Measurements from ENCODE around the gene ZRANB3.
A peak's percentile ranks its signal among the peaks of the same experiment; 100 is the strongest.
"Not testable (repeated sequence)": the region's sequence is repeated elsewhere in the genome, so short reads cannot be mapped to it uniquely, and the experiment has no call there.

Gene ZRANB3

DNA sequence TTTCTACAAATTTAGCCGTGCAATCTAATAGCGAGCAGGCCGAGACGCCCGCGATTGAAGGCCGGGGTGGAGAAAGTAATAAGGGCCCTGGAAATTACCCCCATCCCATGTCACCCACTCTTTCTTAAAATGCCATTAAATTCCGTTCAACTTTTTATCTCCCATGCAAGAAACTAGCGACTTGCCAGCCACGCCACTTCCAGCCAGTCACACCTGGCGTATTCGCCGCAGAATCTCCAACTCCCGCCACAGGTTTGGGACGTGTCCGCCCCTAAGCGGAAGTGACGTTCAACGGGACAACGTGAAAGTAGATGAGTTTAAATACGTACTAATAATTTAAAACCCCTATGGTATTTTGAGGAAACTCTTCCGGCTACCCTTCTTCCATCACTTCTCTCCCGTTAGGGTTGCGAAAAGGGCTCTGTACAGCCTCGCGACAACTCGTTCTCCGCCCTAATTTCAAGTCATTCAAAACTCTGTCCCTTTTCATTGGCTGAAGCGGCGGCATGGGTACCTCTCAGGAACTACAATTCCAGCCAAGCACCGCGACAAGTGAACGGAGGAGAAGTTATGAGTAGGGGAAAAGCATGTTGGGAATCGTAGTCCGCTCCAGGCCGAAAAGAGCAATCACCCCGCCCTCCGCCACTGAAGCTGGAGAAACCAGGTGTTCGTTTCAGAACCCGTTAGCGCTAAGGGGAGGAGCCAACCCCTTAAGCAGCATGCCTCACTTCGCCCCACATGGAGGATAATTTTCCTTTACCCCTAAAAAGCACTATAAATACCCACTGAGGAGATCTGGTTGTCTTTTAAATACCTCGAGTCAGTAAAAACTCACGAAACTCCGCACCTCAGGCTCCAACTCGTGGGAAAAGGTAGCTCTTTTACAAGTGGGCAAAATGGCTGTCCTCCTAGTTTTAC, at the start of gene ZRANB3:
Gene ZRANB3 (minus strand): TSS at position 906 of the 918 bp plus-strand sequence.
- FAIRE-seq: no peak

DNA sequence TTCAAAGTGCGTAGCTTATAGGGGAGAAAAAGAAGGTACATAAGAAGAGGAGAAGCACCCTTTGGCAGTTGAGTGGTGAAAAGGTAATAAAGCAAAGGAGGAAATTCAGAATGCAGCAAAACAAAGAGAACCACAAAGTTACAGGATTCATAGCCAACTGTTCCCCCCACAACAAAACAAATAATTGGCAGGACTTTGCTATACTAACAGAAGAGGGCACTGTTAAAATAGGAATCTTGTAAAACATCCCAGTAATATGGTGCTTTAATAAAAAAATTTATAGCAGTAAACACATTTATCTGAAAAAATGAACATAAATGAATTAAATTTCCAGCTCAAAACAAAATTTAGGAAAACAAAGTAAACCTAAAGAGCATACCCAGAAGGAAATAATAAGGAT, 42.6 kb upstream of the ZRANB3 start:
- FAIRE-seq: peak; percentile 50

DNA sequence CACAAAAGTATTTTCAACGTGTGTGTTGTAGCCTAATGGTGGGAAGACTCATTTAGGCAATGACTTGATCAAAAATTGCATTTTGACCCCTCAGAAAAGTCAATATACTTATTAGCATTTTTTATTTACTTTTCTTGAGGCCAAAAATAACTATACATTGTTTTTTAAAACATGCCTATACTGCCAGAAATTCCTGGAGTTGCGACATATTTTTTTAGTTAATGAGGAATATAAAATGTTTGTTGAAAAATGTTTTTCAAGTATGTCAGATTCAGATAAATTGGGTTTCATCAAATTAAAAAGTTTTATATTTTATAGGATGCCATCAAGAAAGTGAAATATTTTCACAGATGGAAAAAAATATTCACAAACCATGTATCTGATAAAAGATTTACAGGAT, 39.9 kb upstream of the ZRANB3 start:
- FAIRE-seq: peak; percentile 23

DNA sequence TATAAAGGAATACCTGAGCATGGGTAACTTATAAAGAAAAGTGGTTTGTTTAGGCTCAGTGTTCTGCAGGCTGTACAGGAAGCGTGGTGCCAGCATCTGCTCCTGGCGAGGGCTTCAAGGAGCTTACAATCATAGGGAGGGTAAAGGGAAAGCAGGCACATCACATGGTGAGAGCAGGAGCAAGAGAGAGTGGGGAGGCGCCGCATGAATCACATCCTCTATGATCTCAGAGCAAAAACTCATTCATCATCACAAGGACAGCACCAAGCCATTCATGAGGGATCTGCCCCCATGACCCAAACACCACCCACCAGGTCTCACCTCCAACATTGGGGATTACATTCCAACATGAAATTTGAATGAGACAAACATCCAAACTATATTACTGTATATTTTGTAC, 32.8 kb upstream of the ZRANB3 start:
- no peak for FAIRE-seq

DNA sequence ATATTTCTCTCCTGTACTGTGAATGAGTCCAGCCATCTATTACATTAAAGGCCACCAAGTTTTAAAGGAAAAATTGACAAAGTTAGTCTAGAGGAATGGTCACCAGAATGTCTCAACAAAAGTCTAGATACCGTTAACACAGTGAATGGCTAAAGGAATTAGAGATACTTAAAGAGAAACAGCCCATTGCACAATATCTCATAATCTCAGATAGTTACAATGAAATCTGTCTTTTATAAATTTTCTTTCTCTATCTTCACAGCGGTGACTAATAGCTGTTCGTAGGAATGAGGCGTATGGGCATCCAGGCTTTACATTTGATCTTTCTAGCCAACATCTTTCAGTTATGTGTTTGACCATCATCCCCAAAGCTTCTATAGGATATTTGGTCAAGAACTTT, 30.9 kb upstream of the ZRANB3 start:
- no peak for FAIRE-seq

DNA sequence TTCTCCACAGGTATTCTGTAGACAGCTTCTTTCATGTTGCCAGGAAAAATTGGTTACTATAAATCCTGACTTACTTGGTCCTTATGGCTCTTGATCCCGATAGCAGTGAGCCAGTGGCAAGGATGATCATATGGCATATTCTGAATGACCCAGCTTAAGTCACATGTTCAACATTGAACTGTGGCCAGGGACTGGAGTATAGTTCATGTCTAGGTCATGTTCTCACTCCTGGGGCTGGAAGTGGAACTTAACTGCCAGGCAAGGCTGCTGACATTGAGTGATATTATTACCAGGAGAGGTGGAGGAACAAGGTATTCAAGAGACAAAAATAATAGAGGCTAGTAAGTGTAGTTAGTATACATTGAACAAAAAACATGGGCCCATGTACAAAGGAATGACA, 26.5 kb upstream of the ZRANB3 start:
- no peak for FAIRE-seq

DNA sequence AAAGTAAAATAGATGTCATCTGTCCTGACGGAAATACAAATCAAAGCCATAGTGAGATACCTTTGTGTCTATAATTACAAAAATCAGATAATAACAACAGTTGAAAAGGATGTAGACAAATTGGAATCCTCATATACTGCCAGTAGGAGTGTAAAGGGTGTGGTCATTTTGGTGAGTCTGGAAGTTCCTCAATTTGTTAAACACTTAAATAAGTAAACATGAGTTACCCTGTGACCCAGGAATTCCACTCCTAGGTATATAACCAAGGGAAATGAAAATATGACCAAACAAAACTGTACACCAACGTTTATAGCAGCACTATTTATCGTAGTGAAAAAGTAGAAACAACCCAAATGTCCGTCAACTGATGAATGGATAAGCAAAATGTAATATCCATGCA, 24.3 kb upstream of the ZRANB3 start:
- FAIRE-seq: no peak

DNA sequence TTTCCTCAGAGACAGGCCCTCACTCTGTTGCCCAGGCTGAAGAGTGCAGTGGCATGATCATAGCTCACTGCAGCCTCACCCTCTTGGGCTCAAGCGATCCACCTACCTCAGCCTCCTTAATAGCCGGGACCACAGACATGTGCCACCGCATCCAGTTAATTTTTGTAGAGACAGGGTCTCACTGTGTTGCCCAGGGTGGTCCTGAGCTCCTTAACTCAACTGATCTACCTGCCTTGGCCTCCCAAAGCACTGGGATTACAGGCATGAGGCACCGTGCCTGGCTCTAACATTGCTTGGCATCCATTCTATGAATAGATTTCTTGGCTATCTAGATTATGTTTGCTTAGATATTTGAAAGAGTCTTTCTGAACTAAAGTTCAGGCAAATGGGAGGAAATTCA, 21.9 kb upstream of the ZRANB3 start:
- no peak for FAIRE-seq

DNA sequence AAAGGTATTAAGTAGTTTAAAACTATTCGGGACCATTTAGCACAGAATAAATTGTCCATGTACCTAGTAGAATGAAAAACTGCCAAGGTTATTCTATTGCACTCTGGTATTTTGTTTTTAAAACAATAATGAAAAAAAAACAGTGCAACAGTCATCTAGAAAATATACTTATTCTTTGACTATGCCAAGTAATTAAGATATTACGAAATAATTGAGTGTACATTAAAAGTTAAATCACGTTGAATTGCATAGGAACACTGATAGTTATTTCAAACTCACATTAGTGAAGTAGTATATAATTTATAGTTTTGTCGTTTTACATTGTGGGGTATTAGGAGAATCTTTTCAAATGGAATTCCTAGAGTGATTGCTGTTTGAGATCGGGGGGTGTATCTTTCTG, 20.3 kb upstream of the ZRANB3 start:
- no peak for FAIRE-seq

DNA sequence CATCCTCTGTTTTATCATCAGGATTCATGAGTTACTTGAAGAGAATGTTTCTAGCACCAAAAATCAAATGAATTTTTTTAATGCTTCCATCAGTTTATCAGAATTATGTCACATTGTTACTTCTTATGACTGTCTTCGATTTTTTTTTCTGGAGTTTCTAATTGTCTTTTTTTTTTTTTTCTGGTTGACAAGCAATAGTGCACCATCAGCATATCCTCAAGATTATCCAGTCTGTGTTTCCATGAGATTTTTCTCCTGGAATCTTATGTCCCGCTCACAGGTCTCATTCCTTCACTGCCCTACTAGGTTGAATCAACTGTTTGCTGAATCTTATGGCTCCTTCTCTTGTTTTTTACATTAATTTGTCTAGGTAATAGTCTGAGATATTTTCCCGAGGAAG, 16.3 kb upstream of the ZRANB3 start:
- FAIRE-seq: no peak

DNA sequence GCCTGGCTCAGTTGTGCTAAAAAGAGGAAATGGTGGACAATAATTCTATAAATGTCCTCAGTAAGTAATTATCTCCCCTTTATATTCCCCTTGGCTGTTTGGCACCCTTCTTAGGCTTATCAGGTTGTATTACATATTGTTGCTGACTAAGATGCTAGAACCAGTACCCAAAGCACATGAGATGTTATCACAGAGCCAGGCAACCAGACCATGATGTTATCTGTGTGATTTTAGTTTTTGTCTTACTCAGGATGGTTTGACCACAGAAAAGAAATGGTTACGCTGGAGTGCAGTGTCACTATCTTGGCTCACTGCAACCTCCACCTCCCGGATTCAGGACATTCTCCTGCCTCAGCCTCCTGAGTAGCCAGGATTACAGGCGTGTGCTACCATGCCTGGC, 15.4 kb upstream of the ZRANB3 start:
- no peak for FAIRE-seq

DNA sequence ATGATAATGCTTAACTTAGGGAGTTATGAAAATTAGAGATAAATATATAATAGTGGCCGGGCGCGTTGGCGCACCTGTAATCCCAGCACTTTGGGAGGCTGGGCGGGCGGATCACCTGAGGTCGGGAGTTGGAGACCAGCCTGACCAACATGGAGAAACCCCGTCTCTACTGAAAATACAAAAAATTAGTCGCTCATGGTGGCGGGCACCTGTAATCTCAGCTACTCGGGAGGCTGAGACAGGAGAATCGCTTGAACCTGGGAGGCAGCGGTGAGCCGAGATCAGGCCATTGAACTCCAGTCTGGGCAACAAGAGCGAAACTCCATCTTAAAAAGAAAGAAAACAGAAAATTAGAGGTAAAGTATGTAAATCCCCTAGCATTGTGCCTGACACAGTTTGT, 2.5 kb upstream of the ZRANB3 start:
- FAIRE-seq: not testable (repeated sequence)

DNA sequence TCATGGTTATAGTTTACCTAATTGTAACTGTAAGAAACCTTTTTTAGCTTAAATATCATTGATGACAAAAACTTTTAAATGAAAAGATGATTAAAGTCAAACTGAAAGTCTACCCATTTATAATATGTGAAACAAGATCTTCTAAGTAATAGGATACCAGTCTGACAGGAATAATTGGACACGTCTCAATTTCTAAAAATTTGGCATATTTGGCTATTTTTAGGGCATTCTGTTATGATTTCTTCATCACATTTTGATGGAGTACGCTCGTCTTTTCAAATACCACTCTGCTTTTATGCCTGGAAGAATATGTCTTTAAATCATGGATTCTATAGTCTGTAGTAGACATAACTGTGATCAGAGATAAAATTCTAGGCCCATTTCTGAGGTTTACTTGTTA, 1.6 kb upstream of the ZRANB3 start:
- FAIRE-seq: no peak

DNA sequence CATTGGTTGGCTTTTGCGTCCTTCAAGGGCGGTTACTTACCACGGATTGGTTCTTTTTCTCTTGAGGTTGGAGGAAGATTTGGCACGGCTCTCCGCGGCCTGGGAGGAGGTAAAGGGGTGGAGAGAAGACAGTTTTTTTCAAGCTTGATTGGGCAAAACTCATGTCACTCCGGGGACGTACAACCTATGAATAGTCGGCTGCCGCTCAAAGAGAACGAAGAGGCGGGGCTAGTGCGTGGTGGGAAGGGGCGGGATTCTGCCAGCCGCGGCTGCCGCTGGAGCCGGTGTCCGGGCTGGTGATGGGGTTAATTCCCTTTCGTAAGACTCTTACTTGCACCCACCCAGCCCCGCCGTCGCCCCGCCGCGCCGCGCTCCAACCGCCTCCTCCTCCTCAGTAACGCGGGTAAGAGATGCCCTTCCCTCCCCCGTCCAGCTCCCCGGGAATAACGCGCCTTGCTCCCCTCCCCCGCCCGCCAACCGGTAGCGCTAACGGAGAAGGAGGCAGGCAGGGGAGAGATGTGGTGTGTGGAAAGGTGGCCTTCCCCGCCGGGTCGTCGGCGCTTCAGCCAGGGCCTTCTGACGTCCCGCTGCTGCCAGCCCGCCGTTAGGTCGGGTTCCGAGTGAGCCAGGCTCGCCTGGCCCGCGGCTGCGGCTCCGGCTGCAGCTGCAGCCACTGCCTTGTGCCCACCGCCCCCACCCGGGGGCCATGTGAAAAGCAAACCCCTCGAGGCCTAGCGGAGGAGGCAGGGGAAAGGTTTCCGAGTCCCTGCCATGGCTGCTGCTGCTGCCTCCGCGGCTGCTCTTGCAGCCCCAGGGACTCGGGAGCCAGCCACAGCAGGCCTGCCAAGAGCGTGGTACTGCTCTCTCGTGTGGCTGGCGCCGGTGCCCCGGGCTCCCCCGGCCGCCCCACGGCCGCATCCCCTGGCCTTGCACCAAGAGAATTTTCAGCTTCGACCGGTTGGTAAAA, 496 bp upstream of the ZRANB3 start, which contains the start of gene R3HDM1:
Gene R3HDM1 (plus strand): TSS at position 254 of the 967 bp plus-strand sequence. CDS start 73,362 bp downstream, outside the sequence.
- FAIRE-seq: peak; percentile 98

DNA sequence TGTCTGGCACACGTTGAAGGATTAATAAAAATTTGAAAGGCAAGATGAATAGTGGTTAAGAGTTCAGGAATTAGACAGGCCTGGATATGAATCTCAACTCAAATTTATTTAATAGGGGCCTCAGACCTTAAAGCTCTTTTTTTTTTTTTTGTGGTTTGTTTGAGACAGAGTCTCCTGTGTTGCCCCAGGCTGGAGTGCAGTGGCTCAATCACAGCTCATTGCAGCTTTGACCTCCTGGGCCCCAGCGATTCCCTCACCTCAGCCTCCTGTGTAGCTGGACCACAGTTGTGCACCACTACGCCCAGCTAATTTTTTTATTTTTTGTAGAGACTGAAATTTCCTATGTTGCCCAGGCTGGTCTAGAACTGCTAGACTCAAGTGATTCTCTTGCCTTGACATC, 3.0 kb downstream of the ZRANB3 start:
- no peak for FAIRE-seq

DNA sequence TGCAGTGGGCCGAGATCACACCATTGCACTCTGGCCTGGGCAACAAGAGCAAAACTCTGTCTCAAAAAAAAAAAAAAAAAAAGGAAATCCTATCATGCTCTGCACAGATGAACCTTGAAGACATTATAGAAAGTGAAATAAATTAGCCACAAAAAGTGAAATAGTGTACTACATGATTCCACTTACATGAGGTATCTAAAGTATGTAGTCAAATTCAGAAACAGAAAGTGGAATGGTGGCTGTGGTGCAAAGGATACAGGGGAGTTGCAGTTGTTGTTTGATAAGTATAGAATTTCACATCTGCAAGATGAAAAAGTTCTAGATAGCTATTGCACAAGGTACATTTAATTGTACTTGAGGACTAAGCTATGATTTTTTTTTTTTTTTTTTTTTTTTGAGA, 5.2 kb downstream of the ZRANB3 start:
- FAIRE-seq: no peak

DNA sequence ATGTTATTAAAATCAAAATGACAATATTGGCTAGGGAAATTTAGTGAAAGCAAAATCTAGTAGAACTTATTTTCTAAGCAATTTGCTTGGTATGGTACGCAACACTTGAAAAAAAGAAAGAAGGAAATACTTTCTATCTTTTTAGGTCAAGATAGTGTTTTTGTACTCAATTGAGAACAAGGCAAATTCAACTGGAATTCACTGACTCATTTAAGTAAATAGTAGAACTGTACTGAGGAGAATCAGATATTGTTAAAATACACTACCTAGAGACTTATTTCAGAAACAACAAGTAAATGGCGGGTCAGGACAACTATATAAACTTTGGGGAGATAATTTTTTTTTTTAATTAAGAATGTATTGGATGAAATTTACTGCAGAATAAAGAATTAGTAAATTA, 18.9 kb downstream of the ZRANB3 start:
- no peak for FAIRE-seq

DNA sequence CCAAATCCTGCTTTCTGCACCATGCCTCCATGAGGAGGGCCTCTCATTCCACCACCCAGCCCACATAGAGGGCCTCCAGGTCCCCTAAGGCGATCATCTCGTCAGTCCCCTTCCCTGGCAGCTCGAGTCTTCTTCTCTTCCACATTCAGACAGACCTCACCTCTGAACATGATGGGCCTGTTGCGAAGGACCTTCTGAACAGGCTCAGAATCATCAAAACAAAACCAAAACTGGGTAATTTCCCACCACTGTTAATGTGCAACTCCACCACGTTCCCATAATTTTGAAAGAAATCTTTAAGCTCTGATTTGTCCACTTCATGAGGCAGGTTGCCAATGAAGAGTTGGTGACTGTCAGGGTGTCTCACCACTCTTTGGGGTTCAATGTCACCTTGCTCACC, 20.4 kb downstream of the ZRANB3 start:
- no peak for FAIRE-seq

DNA sequence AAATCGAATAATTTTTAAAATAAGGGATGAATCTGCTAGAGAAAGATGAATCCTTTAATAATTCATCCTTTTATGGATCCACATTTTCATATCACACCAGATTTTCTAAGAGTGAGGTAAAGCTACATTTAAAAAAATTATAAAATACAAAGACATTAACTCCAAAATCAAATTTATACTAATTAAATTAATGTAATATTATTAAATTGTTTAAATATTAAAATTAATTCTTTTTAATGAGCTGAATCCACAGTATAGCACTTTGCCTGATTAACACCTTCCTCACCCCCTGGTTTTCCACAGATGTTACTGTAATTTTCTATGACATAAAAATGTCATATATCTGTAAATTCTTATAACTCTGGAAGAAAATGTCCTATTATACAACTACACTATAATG, 26.2 kb downstream of the ZRANB3 start:
- peak; percentile 68 for FAIRE-seq

DNA sequence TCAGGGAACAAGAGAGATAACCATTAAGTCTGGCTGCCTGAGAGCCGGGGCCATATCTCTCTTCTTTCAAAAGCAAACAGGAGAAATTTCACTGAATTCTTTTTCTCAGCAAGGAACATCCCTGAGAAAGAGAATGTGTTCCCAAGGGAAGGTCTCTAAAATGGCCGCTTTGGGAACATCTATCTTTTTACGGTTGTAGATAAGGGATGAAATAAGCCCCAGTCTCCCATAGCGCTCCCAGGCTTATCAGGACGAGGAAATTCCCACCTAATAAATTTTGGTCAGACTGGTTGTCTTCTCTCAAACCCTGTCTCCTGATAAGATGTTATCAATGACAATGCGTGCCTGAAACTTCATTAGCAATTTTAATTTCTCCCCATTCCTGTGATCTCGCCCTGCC, 32.4 kb downstream of the ZRANB3 start:
- FAIRE-seq: not testable (repeated sequence)

DNA sequence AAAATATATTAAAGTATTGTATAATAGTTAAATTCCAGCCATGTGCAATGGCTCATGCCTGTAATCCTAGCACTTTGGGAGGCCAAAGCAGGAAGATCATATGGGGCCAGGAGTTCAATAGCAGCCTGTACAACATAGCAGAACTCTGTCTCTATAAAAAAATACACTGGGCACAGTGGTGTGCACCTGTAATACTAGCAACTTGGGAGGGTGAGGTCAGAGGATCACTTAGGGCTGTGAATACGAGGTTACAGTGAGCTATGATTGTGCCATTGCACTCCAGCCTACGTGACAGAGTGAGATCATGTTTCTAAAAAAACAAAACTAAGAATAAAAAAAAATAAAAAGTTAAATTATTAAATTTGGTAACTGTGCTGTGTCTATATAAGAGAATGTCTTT, 36.1 kb downstream of the ZRANB3 start:
- peak; percentile 71 for FAIRE-seq

DNA sequence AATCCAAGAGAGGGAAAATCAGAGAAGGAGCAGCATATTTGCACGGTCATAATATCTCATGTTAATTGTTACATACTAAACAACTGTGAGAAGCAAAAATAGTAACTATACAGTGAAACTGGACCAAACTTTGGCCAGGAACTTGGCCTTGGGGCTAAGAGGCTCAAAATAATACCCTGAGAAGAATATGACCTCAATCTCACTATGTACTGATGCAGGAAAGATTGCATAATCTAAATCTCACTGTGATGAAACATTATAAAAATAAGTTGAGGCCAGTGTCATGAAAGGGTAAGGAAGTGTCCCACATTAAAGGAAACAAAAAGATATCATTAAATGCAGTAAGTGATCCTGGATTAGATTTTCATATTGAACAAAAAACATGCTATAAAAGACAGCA, 36.5 kb downstream of the ZRANB3 start:
- no peak for FAIRE-seq

DNA sequence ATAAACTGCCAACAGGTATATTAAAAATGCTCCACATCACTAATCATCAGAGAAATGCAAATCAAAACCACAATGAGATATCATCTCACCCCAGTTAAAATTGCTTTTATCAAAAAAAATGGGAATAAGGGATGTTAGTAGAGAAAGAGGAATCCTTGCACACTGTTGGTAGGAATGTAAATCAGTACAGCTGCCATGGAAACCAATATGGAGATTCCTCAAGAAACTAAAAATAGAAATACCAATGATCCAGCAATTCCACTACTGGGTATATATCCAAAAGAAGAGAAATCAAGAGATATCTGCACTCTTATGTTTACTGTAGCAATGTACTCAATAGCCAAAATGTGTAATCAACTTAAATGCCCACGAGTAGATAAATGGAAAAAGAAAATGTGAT, 40.6 kb downstream of the ZRANB3 start:
- FAIRE-seq: no peak

DNA sequence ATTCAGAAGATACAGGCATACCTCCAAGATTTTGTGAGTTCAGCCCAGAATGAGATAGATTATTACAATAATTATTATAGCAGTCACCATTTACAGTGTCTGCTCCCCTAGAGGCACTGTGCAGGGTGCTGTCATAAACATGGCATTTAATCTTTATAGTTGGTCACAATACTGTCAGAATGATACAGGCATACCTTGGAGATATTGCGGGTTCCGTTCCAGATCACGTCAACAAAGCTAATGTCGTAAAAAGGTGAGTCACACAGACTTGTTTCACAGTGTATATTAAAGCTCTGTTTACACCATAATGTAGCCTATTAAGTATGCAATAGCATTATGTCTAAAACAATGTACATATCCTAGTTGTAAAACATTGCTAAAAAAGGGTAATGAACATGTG, 45.6 kb downstream of the ZRANB3 start:
- no peak for FAIRE-seq

All from TTC549 (cell line).